NB4 (cell line): Measurements from ENCODE around the gene CYP2D6.
"Not testable (repeated sequence)": the region's sequence is repeated elsewhere in the genome, so short reads cannot be mapped to it uniquely, and the experiment has no call there.

ENCODE experiments used
- DNase-seq: peaks from one replicate; pipeline ENCODE4 v3.0.0; 2010; ENCODE audit warnings: low read depth
- H3K4me3 ChIP-seq: one replicate; pipeline ENCODE4 v1.5.1; 2011; ENCODE audit warnings: mild to moderate bottlenecking, low read depth, low read length, moderate library complexity
- MYC ChIP-seq: IDR thresholded peaks from 2 replicates; pipeline ENCODE4 v1.6.1; 2011; ENCODE audit warnings: low read depth, low read length
- POLR2A ChIP-seq: IDR thresholded peaks from 2 replicates; pipeline ENCODE4 v1.6.1; 2011; ENCODE audit warnings: mild to moderate bottlenecking; ENCODE audit not compliant: insufficient read length; ENCODE audit errors: extremely low read depth
- TF ChIP-seq, protein P1 (sequence below): IDR thresholded peaks from 2 replicates; pipeline ENCODE4 v1.6.1; 2011; ENCODE audit warnings: low read depth, low read length
- TF ChIP-seq, protein P2 (sequence below): IDR thresholded peaks from one replicate; pipeline ENCODE4 v1.5.1; 2012; ENCODE audit warnings: low read depth, low read length

Gene CYP2D6

DNA sequence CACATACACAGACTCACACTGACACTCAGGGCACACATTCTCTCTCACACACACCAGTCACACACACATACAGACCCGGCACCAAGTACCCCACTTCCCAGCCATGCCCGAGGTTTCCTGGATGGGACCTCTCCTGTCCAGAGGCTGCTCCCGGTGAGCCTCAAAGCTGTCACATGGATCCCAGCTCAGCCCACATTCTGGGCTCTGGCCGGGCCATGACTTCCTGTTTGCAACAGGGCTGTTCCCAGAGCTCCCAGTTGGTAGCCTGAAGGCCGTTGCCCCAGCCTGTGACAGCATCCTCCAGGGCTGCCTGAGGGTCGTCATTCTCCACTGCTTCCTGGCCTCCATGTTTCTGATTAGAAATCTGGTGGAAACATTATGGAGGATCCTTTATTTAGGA, 14.6 kb upstream of the CYP2D6 start:
- no peak for DNase-seq
- H3K4me3 ChIP-seq, result no peak overlapping the region
- TF ChIP-seq, protein P1, sequence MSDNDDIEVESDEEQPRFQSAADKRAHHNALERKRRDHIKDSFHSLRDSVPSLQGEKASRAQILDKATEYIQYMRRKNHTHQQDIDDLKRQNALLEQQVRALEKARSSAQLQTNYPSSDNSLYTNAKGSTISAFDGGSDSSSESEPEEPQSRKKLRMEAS, result no peak
- no peak for TF ChIP-seq POLR2A
- TF ChIP-seq, protein P2, sequence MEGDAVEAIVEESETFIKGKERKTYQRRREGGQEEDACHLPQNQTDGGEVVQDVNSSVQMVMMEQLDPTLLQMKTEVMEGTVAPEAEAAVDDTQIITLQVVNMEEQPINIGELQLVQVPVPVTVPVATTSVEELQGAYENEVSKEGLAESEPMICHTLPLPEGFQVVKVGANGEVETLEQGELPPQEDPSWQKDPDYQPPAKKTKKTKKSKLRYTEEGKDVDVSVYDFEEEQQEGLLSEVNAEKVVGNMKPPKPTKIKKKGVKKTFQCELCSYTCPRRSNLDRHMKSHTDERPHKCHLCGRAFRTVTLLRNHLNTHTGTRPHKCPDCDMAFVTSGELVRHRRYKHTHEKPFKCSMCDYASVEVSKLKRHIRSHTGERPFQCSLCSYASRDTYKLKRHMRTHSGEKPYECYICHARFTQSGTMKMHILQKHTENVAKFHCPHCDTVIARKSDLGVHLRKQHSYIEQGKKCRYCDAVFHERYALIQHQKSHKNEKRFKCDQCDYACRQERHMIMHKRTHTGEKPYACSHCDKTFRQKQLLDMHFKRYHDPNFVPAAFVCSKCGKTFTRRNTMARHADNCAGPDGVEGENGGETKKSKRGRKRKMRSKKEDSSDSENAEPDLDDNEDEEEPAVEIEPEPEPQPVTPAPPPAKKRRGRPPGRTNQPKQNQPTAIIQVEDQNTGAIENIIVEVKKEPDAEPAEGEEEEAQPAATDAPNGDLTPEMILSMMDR, result no peak
- no peak for TF ChIP-seq MYC

DNA sequence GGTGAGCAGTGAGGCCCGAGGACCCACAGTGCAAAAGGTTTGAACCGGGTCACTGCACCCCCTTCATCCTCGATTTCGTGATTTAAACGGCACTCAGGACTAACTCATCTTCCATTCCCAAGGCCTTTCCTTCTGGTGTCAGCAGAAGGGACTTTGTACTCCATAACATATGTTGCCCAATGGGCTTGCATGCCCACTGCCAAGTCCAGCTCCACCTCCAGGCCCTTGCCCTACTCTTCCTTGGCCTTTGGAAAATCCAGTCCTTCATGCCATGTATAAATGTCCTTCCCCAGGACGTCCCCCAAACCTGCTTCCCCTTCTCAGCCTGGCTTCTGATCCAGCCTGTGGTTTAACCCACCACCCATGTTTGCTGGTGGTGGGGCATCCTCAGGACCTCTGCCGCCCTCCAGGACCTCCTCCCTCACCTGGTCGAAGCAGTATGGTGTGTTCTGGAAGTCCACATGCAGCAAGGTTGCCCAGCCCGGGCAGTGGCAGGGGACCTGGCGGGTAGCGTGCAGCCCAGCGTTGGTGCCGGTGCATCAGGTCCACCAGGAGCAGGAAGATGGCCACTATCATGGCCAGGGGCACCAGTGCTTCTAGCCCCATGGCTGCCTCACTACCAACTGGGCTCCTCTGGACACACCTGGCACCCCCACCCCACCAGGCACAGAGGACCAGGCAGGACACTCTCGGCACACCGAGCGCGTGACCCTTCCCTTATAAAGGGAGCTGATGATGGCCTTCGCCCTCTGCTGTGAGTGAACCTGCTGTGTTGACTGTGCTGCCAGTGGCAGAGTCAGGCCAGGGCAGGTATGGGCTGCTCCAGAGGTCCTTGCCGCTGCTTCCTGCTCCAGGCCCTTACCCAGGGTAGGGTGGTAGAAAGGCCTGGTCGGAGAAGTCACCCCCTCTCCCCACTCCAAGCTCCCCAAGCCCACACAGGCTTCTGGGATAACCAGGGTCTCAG, 13.5 kb upstream of the CYP2D6 start:
- not testable (repeated sequence) for H3K4me3 ChIP-seq, DNase-seq

DNA sequence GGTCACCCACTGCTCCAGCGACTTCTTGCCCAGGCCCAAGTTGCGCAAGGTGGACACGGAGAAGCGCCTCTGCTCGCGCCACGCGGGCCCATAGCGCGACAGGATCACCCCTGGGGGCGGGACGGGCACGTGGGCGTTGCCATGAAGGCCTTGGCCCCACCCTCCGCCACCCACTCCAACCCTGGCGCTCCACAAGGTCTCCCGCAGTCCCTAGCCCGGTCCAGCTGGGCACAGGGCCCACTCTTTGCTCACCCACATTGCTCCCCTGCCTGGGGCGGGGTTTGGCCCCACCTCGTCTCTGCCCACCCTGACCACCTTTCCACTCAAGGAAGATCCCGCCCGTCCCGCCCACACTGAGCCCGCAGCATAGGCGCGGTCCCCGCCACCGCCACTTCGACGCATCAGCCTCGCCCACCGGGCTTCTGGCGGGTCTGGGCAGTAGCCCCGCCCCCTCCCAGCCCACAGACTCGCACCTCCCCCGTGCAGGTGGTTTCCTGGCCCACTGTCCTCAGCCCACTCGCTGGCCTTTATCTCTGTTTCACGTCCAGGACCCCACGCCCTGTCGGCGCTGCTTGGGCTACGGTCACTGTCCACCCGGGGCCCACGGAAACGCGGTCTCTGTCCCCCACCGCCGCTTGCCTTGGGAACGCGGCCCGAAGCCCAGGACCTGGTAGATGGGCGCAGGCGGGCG, 12.3 kb upstream of the CYP2D6 start:
- H3K4me3 ChIP-seq, result no peak overlapping the region
- no peak for DNase-seq
- TF ChIP-seq MYC (no peak), POLR2A (no peak)
- TF ChIP-seq, protein P1, result no peak
- TF ChIP-seq, protein P2, result no peak

DNA sequence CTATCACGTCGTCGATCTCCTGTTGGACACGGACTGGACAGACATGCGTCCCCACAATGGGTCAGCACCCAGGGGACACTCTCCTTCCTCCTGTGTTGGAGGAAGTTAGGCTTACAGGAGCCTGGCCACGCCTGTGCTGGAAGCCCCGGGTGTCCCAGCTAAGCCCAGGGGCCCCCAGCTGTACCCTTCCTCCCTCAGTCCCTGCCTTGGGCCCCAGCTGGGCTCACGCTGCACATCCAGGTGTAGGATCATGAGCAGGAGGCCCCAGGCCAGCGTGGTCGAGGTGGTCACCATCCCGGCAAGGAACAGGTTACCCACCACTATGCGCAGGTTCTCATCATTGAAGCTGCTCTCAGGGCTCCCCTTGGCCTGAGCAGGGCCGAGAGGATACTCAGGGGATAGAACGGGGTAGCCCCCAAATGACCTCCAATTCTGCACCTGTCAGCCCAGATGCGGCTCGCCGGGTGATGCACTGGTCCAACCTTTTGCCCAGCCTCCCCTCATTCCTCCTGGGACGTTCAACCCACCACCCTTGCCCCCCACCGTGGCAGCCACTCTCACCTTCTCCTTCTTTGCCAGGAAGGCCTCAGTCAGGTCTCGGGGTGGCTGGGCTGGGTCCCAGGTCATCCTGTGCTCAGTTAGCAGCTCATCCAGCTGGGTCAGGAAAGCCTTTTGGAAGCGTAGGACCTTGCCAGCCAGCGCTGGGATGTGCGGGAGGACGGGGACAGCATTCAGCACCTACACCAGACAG, 10.9 kb upstream of the CYP2D6 start:
- H3K4me3 ChIP-seq, DNase-seq: not testable (repeated sequence)

DNA sequence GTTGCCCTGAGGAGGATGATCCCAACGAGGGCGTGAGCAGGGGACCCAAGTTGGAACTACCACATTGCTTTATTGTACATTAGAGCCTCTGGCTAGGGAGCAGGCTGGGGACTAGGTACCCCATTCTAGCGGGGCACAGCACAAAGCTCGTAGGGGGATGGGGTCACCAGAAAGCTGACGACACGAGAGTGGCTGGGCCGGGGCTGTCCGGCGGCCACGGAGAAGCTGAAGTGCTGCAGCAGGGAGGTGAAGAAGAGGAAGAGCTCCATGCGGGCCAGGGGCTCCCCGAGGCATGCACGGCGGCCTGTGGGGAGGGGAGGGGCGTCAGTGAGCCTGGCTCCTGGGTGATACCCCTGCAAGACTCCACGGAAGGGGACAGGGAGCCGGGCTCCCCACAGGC, 9.5 kb upstream of the CYP2D6 start:
- not testable (repeated sequence) for DNase-seq

DNA sequence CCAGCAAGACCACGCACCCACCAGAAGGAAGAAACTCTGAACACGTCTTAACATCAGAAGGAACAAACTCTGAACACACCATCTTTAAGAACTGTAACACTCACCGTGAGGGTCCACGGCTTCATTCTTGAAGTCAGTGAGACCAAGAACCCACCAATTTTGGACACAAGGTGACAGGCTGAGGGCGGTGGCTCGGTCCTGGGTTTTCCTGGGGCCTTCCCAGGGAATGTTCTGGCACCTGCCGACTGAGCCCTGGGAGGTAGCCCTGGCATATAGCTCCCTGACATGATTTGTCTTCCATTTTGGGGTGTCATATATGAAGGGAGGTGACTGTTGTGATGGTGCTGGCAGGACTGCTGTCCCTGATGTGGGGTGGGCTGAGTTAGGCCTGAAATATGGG, 8.9 kb upstream of the CYP2D6 start:
- not testable (repeated sequence) for H3K4me3 ChIP-seq

More for the DNA sequence above, 9.5 kb upstream of the CYP2D6 start:
- not testable (repeated sequence) for H3K4me3 ChIP-seq

DNA sequence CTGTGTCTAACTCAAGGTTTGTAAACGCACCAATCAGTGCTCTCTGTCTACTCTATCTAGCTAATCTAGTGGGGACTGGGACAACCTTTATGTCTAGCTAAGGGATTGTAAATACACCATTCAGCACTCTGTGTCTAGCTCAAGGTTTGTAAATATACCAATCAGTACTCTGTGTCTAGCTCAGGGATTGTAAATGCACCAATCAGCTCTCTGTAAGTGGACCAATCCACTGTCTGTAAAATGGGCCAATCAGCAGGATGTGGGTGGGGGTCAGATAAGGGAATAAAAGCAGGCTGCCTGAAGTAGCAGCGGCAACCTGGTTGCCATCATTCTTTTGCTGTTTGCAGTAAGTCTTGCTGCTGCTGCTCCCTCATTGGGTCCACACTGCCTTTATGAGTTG, 8.4 kb upstream of the CYP2D6 start:
- TF ChIP-seq, protein P2, result no peak
- TF ChIP-seq, protein P1, result no peak
- TF ChIP-seq MYC (no peak), POLR2A (no peak)
- DNase-seq, result no peak
- no peak overlapping the region for H3K4me3 ChIP-seq

More for the DNA sequence above, 8.9 kb upstream of the CYP2D6 start:
- not testable (repeated sequence) for DNase-seq
